Measurements from ENCODE around the gene ZNF213.
"Not testable (repeated sequence)": the region's sequence is repeated elsewhere in the genome, so short reads cannot be mapped to it uniquely, and the experiment has no call there.

The ZNF213 gene

DNA sequence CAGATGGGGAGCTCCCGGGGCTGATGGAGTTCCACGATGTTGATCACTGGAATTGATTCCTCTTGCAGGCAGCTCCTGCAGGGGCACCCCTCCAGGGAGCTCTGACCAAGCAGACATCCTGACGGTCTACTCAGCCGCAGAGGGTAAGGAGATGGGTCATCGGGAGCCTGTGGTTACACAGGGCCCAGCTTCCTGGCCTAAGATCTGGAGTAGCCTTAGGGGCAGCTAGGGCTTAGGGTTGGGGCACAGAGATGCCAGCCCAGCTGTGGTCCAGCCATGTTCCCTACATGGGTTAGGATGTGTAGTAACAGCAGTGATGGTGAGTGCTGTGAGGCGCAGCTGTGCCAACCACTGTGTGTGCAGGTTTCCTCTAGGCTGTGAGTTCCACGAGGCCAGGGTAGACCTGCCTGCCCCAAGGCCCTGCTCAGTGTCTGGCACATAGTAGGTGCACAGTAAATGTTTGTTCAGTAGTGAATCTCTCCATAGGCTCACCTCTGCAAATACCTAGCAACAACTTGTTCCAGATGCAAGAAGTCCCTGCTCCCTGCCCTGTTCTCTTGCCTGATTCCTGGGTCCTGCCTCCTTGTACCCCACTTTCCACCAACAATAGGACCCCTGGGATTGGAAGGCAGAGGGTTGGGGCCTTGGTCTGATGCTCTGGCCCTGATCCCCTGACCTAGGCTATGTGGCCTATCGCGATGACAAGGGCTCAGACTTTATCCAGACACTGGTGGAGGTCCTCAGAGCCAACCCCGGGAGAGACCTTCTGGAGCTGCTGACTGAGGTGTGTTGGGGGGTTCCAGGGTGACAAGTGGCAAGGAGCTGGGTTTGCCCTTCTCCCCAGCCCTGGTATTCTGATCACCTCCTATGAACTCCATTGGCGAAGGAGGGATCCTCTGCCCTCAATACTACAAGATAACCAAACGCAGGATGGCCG, 13.7 kb downstream of the ZNF213 start:
- DNase-seq = no peak

GRCh38 chr16:3149193-3149530, 14.3 kb downstream of the ZNF213 start:
- no peak for DNase-seq

DNA sequence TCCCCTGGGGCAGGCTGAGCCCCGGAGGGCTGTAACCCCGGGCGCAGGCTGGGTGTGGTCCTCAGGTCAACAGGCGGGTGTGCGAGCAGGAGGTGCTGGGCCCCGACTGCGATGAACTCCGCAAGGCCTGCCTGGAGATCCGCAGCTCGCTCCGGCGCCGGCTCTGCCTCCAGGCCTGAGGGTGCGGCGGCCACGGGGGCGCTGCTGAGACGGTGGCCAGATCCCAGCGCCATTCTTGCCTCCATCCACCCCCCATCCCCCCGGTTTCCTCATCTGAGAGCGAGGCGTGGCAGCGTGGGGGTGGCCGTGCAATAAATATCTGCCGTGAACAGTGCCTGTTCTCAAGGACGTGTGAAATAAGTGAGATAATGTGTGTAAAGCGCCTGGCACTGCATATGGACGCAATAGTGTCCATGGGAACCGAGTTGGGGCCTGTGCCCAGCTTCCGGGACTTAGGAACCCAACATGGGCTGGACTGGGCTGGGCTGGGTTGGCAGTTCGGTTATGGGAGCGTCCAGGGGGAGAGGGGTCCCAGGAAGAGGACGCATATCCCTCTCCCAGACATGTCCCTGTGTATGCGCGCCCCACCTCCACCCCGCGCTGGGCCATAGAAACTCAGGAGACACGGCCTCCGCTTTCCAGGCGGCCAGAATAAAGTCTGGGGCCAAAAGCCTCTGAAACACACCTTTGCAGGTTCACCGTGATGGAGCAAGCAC, 15.0 kb downstream of the ZNF213 start:
- peak; percentile 25 for DNase-seq

GRCh38 chr16:3150346-3151218, 15.8 kb downstream of the ZNF213 start:
- peak; percentile 92 for DNase-seq

DNA sequence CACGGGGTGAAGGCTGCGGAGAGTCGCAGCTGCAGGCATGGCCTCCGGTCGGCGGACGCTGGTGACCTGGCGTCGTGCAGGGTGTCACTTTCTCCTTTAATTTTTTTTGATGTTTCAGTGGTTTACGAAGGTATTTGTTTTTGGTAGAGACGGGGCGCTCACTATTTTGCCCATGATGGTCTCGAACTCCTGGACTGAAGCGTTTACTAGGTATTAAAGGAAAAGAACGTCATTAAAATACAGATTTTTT, 17.1 kb downstream of the ZNF213 start:
- no peak for DNase-seq

DNA sequence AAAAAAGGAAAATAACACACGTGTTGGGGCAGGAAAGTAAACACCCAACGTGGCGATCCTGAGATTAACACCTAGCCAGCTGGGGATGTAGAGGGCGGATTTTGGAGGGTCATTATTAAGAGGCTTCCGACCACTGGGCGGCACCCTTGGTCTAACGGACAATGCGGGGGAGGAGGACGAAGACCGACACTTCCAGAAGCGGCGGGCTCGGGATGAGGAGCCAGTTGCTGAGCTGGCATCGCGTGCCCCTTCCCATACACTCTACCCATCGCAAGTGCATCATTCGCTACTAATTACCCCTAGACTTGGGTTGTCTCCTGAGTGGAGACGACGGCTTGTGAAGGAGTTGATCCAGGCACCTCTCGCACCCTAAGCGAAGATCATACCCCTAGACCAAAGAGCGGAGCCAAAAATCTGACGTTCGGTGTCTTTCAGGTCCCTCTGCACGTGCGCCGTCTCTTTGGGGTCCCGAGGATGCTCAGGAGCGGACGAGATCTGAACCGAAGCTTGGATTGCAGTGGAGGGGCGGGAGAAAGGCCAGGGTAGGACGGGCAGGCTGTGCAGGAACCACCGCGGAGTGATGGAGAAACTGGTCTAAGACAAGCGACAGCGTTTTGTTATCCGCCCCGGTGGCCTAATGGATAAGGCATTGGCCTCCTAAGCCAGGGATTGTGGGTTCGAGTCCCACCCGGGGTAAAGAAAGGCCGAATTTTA, 17.6 kb downstream of the ZNF213 start:
- peak; percentile 88 for DNase-seq

GRCh38 chr16:3152991-3153368, 18.2 kb downstream of the ZNF213 start:
- DNase-seq = no peak

DNA sequence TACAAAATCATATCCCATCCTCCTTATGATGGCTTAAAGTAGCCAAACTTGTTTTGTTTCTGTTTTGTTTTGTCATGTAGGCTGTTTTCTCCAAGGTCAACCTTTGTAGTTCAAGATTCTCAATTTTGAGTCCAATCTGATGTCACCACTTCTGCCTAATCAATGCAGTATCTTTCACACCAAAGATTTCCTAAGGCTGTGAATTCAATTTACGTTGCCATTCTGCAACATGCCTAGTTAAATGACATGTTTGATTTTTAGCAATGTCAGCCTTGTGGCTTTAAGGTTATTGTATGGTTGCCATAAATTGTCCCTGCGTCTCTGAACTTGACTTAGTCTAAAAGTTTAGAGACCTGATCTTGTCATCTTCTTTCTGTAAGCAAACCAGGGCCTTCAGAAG, 20.4 kb downstream of the ZNF213 start:
- DNase-seq = no peak

- DNase-seq = no peak
Measured at GRCh38 chr16:3155972-3156371, 21.1 kb downstream of the ZNF213 start.

GRCh38 chr16:3157229-3158025, 22.6 kb downstream of the ZNF213 start:
- peak; percentile 65 for DNase-seq

DNA sequence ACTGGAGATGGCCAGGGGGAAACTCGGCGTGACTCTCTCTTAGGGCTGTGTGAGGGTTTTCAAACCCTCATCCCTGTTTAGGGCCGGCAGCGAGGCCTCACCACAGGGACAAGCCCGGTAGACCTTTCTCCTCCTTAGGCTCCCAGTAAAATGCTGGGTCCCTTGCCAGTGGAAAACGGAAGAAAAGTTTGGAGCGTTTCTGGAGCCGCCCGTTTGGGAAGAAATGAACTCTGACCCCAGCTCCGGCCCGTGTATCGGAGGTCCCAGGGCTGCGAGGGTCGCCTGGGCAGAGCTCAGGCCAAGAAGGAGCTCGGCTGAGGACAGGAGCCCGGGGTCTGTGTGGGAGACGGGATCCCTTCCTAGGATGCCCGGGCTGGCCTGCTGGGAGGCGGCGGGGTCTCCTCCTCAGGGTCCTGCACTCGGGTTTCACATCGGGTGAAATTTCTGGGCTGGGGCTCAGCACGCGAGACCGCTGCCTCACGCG, 23.2 kb downstream of the ZNF213 start:
- no peak for DNase-seq

- DNase-seq = peak; percentile 38
Measured at GRCh38 chr16:3158510-3159314, 23.9 kb downstream of the ZNF213 start.

DNA sequence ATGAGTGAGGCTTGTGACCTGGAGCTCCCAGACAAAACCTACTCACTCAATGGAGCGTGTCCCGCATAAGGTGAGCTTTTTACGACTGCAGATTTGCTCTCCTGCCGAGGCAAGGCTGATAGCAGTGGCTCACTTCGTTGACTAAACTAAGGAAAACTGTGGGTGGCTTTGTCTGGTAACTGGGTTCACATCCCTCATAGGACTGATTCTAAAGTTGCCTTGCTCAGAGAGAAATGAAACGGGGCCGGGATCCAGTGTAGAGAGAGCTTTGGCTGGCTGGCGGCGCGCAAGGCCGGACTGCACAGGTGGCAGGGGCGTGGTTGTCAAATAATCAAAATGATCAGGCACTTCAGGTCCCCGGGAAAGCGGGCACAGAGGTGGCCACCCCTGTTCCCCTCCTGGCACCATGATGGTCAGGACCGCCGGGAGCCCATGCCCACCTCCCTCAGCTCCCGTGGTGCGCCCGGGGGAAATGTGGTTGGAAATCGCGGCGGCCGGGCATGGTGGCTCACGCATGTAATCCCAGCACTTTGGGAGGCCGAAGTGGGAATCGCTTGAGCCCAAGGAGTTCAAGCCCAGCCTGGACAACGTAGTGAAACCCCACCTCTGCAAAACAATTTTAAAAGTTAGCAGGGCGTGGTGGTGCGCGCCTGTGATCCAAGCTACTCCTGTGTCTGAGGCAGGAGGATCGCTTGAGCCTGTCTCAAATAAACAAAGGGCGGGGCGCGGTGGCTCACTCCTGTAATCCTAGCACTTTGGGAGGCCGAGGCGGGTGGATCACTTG, 26.6 kb downstream of the ZNF213 start:
- peak; percentile 28 for DNase-seq

GRCh38 chr16:3164121-3164991, 29.5 kb downstream of the ZNF213 start:
- no peak for DNase-seq

DNA sequence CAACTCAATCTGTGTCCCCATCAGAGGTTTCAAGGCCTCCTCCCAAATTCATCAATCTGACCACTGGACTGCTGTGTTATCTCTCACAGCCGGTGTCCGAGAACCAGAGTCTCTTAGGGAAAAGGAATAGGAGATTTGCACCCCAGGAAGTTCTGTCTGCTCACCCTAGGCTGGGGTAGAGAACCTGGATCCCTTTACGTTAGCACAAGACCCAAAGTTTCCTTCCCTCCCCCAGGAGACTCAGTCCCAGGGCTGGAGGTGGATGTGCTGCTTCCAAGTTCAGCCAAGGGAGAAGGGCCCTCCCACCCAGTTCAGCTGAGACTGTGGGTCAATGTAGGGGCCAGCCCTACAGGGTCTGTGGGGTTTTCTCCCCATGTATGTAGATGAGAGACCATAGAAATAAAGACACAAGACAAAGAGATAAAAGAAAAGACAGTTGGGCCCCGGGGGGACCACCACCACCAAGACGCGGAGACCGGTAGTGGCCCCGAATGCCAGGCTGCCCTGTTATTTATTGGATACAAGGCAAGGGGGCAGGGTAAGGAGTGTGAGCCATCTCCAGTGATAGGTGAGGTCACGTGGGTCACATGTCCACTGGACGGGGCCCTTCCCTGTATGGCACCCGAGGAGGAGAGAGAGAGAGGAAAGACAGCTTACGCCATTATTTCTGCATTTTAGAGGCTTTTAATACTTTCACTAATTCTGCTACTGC, 30.4 kb downstream of the ZNF213 start:
- no peak for DNase-seq

GRCh38 chr16:3166505-3166886, 31.7 kb downstream of the ZNF213 start:
- no peak for DNase-seq

DNA sequence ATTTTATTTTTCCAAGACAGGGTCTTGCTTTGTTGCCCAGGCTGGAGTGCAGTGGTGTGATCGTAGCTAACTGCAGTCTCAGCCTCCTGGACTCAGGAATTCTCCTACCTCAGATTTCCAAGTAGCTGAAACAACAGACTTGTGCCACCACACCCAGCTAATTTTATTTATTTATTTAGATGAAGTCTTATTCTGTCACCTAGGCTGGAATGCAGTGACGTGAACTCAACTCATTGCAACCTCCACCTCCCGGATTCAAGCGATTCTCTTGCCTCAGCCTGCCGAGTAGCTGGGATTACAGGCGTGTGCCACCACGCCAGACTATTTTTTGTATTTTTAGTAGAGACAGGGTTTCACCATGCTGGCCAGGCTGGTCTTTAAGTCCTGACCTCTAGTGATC, 33.9 kb downstream of the ZNF213 start:
- not testable (repeated sequence) for DNase-seq

- DNase-seq = no peak
Measured at GRCh38 chr16:3170440-3171180, 35.8 kb downstream of the ZNF213 start.

All from SHP77 treated with DMSO at 0.1 percent for 48 hours (cell line).